ENCODE data around the gene C7. TPM values are rescaled to one million over a fixed set of nuclear protein-coding genes. Genes with fewer than 3 reads are reported as not detected.

C7 gene
- total and polyA plus RNA-seq, 7 donors = 1.2 to 33.0 (median 4.2) TPM

GRCh38 chr5:40985501-40985900 lies 76.2 kb downstream of the C7 start:
- no peaks in the 10 kb centered on the region for H3K9me3 ChIP-seq
- H3K27me3 ChIP-seq (ENCODE audit: insufficient read depth in 3 of 3, low read length in 2 of 3) = no peaks in the 10 kb centered on the region
- no peaks in the 10 kb centered on the region for H3K4me1 ChIP-seq
- H3K27ac ChIP-seq = no peak overlapping the region
- ATAC-seq = no peak
- intact Hi-C loops (cut with DNase I) = no loop called here
- 31 to 55% (median 35%) methylated on average over 4 of the region's 4 CpGs for WGBS, 3 donors
- H3K4me3 ChIP-seq = no peak overlapping the region
- DNase-seq = no peak
- H3K36me3 ChIP-seq (ENCODE audit: insufficient read depth in 1 of 2, low read depth in 1 of 2) = no peaks in the 10 kb centered on the region
- TF ChIP-seq CTCF (IDR thresholded peaks at IDR 0.05) = no peak

- 74 to 82% (median 80%) methylated on average over 3 of the region's 3 CpGs for WGBS, 3 donors
- Histone ChIP-seq H3K27me3 (ENCODE audit: insufficient read depth in 3 of 3, low read length in 2 of 3) (no peaks in the 10 kb centered on the region), H3K27ac (no peak overlapping the region), H3K36me3 (ENCODE audit: insufficient read depth in 1 of 2, low read depth in 1 of 2) (no peaks in the 10 kb centered on the region), H3K4me1 (no peaks in the 10 kb centered on the region), H3K9me3 (no peaks in the 10 kb centered on the region), H3K4me3 (no peak overlapping the region)
- no peak for TF ChIP-seq CTCF (IDR thresholded peaks at IDR 0.05)
- DNase-seq (no peak), ATAC-seq (no peak)
- intact Hi-C loops (cut with DNase I) = no loop called here
Observed at GRCh38 chr5:40986666-40987065, 77.4 kb downstream of the C7 start.

GRCh38 chr5:40987349-40987748 lies 78.1 kb downstream of the C7 start:
- no peaks in the 10 kb centered on the region for H3K27me3 ChIP-seq (ENCODE audit: insufficient read depth in 3 of 3, low read length in 2 of 3)
- no peak for ATAC-seq
- no peak overlapping the region for H3K4me3 ChIP-seq
- TF ChIP-seq CTCF (IDR thresholded peaks at IDR 0.05) = no peak
- no peaks in the 10 kb centered on the region for H3K9me3 ChIP-seq
- no peaks in the 10 kb centered on the region for H3K4me1 ChIP-seq
- H3K36me3 ChIP-seq (ENCODE audit: insufficient read depth in 1 of 2, low read depth in 1 of 2) = no peaks in the 10 kb centered on the region
- no peak for DNase-seq
- intact Hi-C loops (cut with DNase I) = no loop called here
- H3K27ac ChIP-seq = no peak overlapping the region

- no peak for TF ChIP-seq CTCF (IDR thresholded peaks at IDR 0.05)
- ATAC-seq (no peak), DNase-seq (no peak)
- Histone ChIP-seq H3K9me3 (no peaks in the 10 kb centered on the region), H3K4me1 (no peaks in the 10 kb centered on the region), H3K27ac (no peak overlapping the region), H3K27me3 (ENCODE audit: insufficient read depth in 3 of 3, low read length in 2 of 3) (no peaks in the 10 kb centered on the region), H3K36me3 (ENCODE audit: insufficient read depth in 1 of 2, low read depth in 1 of 2) (no peaks in the 10 kb centered on the region), H3K4me3 (no peak overlapping the region)
- intact Hi-C loops (cut with DNase I) = no loop called here
- WGBS, 3 donors = 89 to 92% (median 89%) methylated on average over 8 of the region's 8 CpGs
Observed at GRCh38 chr5:40988746-40989510, 79.6 kb downstream of the C7 start.
